ENCODE measurements around the gene SERPINB1.

- TF ChIP-seq POLR2A (IDR thresholded peaks at IDR 0.05; ENCODE audit: low read depth, low read length) (no peak), POLR2AphosphoS5 (IDR thresholded peaks at IDR 0.05; ENCODE audit: low read depth, low read length) (no peak), TAF1 (IDR thresholded peaks at IDR 0.05; ENCODE audit: borderline replicate concordance, low read depth, low read length) (no peak)
Measured at GRCh38 chr6:2791450-2791974, 50.2 kb downstream of the SERPINB1 start.
